Keratinocyte (primary cell): Measurements from ENCODE around the gene RALY. TPM values are rescaled to one million over a fixed set of nuclear protein-coding genes. Genes with fewer than 3 reads are reported as not detected.

Experiments used
- DNase-seq: peaks from one replicate; pipeline ENCODE4 v3.0.0-alpha.2; 2011; ENCODE audit warnings: low read depth, missing footprints, low spot score
- FAIRE-seq: peaks from 2 replicates; lab custom pipeline; 2011; peaks lifted over from hg19 to GRCh38; lab: Jason Lieb, UNC
- H2AFZ ChIP-seq: 2 replicates; pipeline ENCODE4 v1.6.0; 2012; ENCODE audit warnings: low read length, control low read depth, inconsistent platforms; ENCODE audit not compliant: control insufficient read depth
- H3K27ac ChIP-seq: 2 replicates; pipeline ENCODE4 v1.5.1; 2011; ENCODE audit warnings: low read length; ENCODE audit not compliant: control insufficient read depth, insufficient read depth
- H3K27me3 ChIP-seq: 3 replicates; pipeline ENCODE4 v1.6.0; 2011; ENCODE audit warnings: low read length; ENCODE audit not compliant: control insufficient read depth, insufficient read depth; ENCODE audit errors: extremely low read depth
- H3K36me3 ChIP-seq, 2 experiments: 2 replicates in 1 of 2; 3 replicates in 1 of 2; pipeline ENCODE4 v1.5.1; 2011; ENCODE audit warnings: low read length in 2 of 2, mild to moderate bottlenecking in 1 of 2; ENCODE audit not compliant: control insufficient read depth in 2 of 2, insufficient read depth in 2 of 2; ENCODE audit errors: extremely low read depth in 1 of 2
- H3K4me1 ChIP-seq: 3 replicates; pipeline ENCODE4 v1.5.1; 2011; ENCODE audit warnings: low read length; ENCODE audit not compliant: control insufficient read depth, insufficient read depth; ENCODE audit errors: extremely low read depth
- H3K4me2 ChIP-seq: 3 replicates; pipeline ENCODE4 v1.6.0; 2011; ENCODE audit warnings: low read depth, low read length; ENCODE audit not compliant: control insufficient read depth, insufficient read depth; ENCODE audit errors: extremely low read depth
- H3K4me3 ChIP-seq, 3 experiments: fragments of 200-600 bp in 1 of 3; sonication (generic) in 1 of 3; 2 replicates in 2 of 3; 3 replicates in 1 of 3; pipeline ENCODE4 v1.5.1; 2011 to 2016; ENCODE audit warnings: low read length in 3 of 3, mild to moderate bottlenecking in 3 of 3, control low read depth in 2 of 3, inconsistent platforms in 1 of 3, low read depth in 1 of 3, mixed read lengths in 1 of 3, mixed run types in 1 of 3, moderate library complexity in 1 of 3; ENCODE audit not compliant: control insufficient read depth in 2 of 3, insufficient read depth in 2 of 3; ENCODE audit errors: extremely low read depth in 1 of 3
- H3K79me2 ChIP-seq: 2 replicates; pipeline ENCODE4 v1.6.0; 2012; ENCODE audit warnings: low read length; ENCODE audit not compliant: control insufficient read depth, insufficient read depth
- H3K9ac ChIP-seq: 3 replicates; pipeline ENCODE4 v1.6.0; 2011; ENCODE audit warnings: low read length; ENCODE audit not compliant: control insufficient read depth, insufficient read depth; ENCODE audit errors: extremely low read depth
- H3K9me1 ChIP-seq: 3 replicates; pipeline ENCODE4 v1.6.0; 2011; ENCODE audit warnings: low read length; ENCODE audit not compliant: control insufficient read depth, insufficient read depth; ENCODE audit errors: extremely low read depth
- H3K9me3 ChIP-seq: 2 replicates; pipeline ENCODE4 v1.5.1; 2012; ENCODE audit warnings: low read depth, low read length; ENCODE audit not compliant: control insufficient read depth
- H4K20me1 ChIP-seq: 3 replicates; pipeline ENCODE4 v1.6.0; 2011; ENCODE audit warnings: low read length; ENCODE audit not compliant: control insufficient read depth, insufficient read depth; ENCODE audit errors: extremely low read depth
- CTCF ChIP-seq, 3 experiments: IDR thresholded peaks in 1 of 3; conservative IDR thresholded peaks in 1 of 3; optimal IDR thresholded peaks in 1 of 3; 2 replicates in 2 of 3; 3 replicates in 1 of 3; pipeline versions ENCODE3 to v1.5.1; 2011; ENCODE audit warnings: low read length in 3 of 3, mild to moderate bottlenecking in 3 of 3, moderate library complexity in 2 of 3, control low read depth in 1 of 3, inconsistent platforms in 1 of 3; ENCODE audit not compliant: insufficient read depth in 2 of 3; ENCODE audit errors: extremely low read depth in 1 of 3
- EZH2 ChIP-seq: IDR thresholded peaks from one replicate; pipeline ENCODE4 v1.6.1; 2012; ENCODE audit warnings: inconsistent platforms, mild to moderate bottlenecking, low read length, moderate library complexity
- dilution Hi-C: fragments of 300-500 bp; cut with MboI; formaldehyde crosslinking; loops from one replicate; pipeline ENCODE4 v1.7.0; 2020; ENCODE audit warnings: low sequenced_read_pairs; ENCODE audit not compliant: extremely low pct_ligation_motif_present
- polyA plus RNA-seq, 5 experiments: library from polyadenylated mRNA; depleted of rRNA in 3 of 5; stranded (reverse) in 3 of 5; stranded (forward) in 1 of 5; unstranded in 1 of 5; fragments of >200 nt; gene quantifications; 1 replicate in 1 of 5; 2 replicates in 3 of 5; 3 replicates in 1 of 5; pipeline versions ENCODE4 v1.2.1 to v1.2.3, GENCODE V29; 2011 to 2012; ENCODE audit warnings: missing spikeins in 2 of 5, low read depth in 1 of 5, low replicate concordance in 1 of 5

RALY gene
- polyA plus RNA-seq, 1 donor (not counting 4 experiments of a cell fraction or from before 2014, with no cell fraction given) = 118 TPM

GRCh38 chr20:33981347-33981746, 12.4 kb upstream of the RALY start:
- no peak overlapping the region for H2AFZ ChIP-seq

GRCh38 chr20:33981964-33982363, 11.7 kb upstream of the RALY start:
- DNase-seq (no peak), FAIRE-seq (no peak)
- no peak overlapping the region for H3K4me3 ChIP-seq
- dilution Hi-C loops = no loop called here
- no peaks in the 10 kb centered on the region for H3K9me1 ChIP-seq
- no peaks in the 10 kb centered on the region for H4K20me1 ChIP-seq
- TF ChIP-seq CTCF (optimal IDR thresholded peaks at IDR 0.05 in 1 of 3, IDR thresholded peaks at IDR 0.05 in 1 of 3, conservative IDR thresholded peaks at IDR 0.05 in 1 of 3; ENCODE audit: extremely low read depth in 1 of 3, insufficient read depth in 2 of 3, low read length in 3 of 3) = no peak
- TF ChIP-seq EZH2 = no peak
- no peaks in the 10 kb centered on the region for H3K36me3 ChIP-seq
- no peak overlapping the region for H2AFZ ChIP-seq
- H3K9me3 ChIP-seq = no peaks in the 10 kb centered on the region
- H3K79me2 ChIP-seq = no peaks in the 10 kb centered on the region
- no peaks in the 10 kb centered on the region for H3K4me1 ChIP-seq
- no peak overlapping the region for H3K4me2 ChIP-seq
- no peak overlapping the region for H3K27ac ChIP-seq
- no peak overlapping the region for H3K9ac ChIP-seq
- H3K27me3 ChIP-seq = peaks cover 8% of the 10 kb centered on the region

More at GRCh38 chr20:33981347-33981746, 12.4 kb upstream of the RALY start:
- Histone ChIP-seq H3K4me2 (no peak overlapping the region), H3K36me3 (no peaks in the 10 kb centered on the region), H3K4me3 (no peak overlapping the region), H3K27ac (no peak overlapping the region), H3K4me1 (no peaks in the 10 kb centered on the region), H3K9me3 (no peaks in the 10 kb centered on the region), H3K27me3 (peaks cover 8% of the 10 kb centered on the region), H3K9me1 (no peaks in the 10 kb centered on the region), H3K9ac (no peak overlapping the region), H4K20me1 (no peaks in the 10 kb centered on the region), H3K79me2 (no peaks in the 10 kb centered on the region)
- dilution Hi-C loops = no loop called here
- no peak for TF ChIP-seq CTCF (optimal IDR thresholded peaks at IDR 0.05 in 1 of 3, IDR thresholded peaks at IDR 0.05 in 1 of 3, conservative IDR thresholded peaks at IDR 0.05 in 1 of 3; ENCODE audit: extremely low read depth in 1 of 3, insufficient read depth in 2 of 3, low read length in 3 of 3)
- TF ChIP-seq EZH2 = no peak
- FAIRE-seq (no peak), DNase-seq (no peak)
